GM18867 (cell line): ENCODE measurements around the gene WARS2.

Experiments used
- ATAC-seq: cut with Tn5 transposase; IDR thresholded peaks from one replicate; pipeline ENCODE4 v1.9.1; 2021; ENCODE audit warnings: mild to moderate bottlenecking, moderate library complexity; ENCODE audit not compliant: unreplicated experiment

Gene WARS2

GRCh38 chr1:118985640-118986554 lies 154.6 kb downstream of the WARS2 start:
- no peak for ATAC-seq

- ATAC-seq, result no peak
Observed at GRCh38 chr1:118984722-118985639, 155.5 kb downstream of the WARS2 start.

DNA sequence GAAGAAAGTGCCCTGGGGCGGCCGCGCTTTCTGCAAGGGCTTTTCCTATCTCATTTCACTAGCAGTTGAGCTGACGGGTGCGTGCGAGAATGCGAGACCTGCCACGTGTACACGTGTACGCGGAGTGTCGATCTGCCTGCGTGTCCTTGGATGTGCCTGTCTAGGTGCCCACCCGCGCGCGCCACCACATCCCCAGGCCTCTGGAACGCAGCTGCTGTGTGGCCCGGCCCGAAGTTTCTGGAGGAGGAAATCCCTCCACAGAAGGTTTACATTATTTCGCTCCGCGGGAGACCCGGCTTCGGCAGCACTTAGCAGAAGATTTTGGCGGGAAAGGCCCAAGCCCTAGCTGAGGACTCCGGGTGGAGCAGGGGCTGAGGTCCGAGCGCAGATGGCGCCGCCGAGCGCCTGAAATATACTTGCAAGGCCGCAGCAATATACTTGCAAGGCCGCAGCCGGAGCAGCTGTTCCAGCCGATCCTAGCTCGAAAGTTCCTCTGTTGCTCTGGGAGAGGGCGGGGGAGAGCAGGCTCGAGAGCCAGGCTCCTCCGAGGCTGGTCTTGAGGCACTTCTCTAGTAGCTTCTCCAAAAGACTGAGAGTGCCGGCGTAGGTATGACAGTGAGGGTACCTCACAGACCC lies 156.2 kb downstream of the WARS2 start:
- ATAC-seq, result no peak

DNA sequence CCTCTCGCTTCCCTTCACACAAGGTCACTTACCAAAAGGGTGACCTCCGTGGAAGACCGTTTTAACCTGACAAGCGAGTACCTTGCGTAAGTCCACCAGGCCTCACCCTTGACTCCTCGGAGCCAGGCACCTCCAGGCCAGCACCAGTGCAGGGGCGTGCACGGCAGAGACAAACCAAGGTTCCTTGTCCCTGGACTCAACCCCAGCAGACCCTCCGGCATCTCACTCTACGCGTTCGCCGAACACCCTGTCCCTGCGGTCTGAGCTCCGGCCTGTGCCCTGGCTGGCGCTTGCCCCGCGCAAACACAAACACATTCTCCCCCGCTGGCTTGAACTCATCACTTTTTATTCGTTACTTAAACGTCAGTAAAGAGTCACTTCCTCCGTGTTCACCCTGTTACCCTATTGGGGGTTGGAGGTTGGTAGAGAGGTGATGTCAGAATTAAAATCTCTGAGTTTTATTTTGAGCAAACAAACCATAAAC lies 156.9 kb downstream of the WARS2 start:
- ATAC-seq, result no peak

DNA sequence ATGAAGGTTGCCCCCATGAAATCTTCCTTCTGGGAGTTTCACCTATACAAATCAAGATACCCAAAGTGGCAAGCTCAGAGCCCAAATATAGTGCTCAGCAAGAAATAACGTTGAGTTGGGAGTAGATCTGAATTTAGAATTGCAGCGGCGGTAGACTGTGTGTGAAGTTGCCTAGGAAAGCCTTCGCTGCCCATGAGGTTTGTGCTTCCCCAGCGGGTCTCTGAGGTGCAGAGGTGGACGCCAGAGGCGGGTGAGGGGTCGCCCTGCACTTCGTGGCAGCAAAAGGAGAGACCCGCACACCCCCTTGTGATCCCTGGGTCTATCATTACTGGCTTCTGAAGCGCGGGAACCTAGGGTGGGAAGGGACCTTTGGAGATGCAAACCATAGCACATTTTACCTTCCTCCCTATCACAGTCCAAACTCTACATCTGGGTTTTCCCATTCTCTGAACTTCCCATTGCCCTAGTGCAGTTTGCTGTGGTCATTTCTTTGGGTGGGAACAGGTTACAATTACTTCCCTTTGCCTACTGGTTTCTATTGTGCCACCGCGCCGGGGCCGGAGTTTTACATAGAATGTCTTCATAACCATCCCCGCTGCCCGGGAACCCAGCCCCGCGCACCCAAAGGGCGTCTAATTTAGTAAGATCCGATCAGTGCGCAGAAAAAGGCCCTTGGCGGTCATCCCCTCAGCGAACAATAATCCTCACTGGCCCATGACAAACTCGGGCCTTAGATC lies 157.5 kb downstream of the WARS2 start:
- no peak for ATAC-seq

- no peak for ATAC-seq
Observed at GRCh38 chr1:118982266-118982665, 158.2 kb downstream of the WARS2 start.

- ATAC-seq, result no peak
Observed at GRCh38 chr1:118981436-118981835, 159.0 kb downstream of the WARS2 start.
